ENCODE measurements around the gene OCSTAMP.

Gene OCSTAMP

DNA sequence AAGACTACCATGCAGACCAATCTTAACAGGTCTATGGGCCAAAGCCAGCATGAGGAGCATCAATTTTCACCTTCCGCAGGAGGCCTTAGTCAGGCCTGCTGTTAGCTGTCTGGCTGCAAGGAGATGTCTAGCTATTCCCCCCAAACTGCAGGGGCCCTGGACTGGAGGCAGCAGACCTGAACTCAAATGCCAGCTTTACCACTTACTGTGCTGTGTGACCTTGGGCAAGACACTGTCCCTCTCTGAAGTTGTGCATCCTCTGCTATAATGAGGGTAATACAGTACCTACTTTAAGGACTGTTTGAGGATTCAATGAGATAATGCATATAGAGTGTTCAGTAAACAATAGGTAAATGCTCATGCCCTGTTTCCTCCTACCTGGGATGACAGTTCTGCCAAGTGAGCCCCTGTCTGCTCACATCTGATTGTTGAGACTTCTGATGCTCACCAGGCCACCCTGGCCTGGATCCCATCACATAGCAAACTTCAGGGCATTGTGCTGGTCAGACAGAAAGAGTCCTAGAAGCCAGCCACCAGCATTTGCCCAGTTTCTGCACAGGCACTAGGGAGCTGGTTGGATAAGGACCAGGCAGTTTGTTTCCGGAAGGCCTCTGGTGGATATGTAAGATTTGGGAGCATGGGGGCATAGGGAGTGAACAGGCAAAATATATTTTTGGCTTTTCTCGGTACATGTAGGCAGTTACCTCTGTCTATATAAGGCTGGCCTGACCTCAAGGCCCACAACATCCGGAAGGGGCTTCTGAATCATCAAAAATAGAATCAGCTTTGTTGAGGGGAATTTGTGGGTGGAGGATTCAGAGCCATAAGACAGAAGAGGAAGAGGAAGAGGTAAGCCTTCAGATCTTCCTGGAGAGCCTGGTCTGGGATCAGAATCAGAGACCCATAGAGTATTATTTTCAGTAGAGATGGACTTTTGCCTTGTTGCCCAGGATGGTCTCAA lies 2.3 kb upstream of the OCSTAMP start:
- no peak for DNase-seq

GRCh38 chr20:46551522-46552381 lies 1.3 kb upstream of the OCSTAMP start:
- no peak for DNase-seq

GRCh38 chr20:46549188-46549972 lies 1.1 kb downstream of the OCSTAMP start:
- no peak for DNase-seq

DNA sequence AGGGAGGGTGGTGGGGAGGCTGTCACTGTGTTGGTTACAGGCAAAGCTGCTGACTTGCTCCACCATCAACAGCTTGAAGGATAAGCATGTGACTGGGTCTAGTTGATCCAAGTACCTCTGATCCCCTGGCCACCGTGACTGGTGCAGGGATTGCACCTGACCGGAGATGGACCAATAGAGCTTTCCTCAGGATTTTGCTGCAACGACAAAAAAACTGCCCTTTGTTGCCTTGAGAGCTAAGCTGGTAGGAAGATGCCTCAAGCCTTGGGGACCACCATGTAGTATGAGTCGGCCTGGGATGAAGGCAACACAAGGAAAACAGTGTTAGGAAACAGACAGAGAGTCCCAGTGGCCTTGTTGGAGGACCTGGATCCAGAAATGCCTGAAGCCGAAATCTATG lies 1.8 kb downstream of the OCSTAMP start:
- no peak for DNase-seq

DNA sequence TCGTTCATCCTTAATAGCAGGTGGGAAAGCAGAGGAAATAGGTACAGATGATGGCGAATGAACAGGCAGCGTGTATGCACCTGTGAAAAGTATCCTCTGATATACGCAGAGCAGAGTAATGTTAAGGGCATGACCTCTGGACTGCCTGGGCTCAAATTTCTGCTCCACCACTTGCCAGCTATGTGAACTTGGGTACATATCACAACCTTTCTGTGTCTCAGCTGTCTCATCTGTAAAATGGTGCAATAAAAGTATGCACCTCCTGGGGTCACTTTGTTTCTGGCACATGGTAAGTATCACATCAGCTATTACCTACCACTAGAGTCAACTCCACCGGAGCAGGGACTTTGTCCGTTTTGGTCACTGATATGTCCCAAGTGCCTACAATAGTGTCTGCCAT lies 2.5 kb downstream of the OCSTAMP start:
- no peak for DNase-seq

GRCh38 chr20:46546936-46547335 lies 3.5 kb downstream of the OCSTAMP start:
- DNase-seq: no peak

DNA sequence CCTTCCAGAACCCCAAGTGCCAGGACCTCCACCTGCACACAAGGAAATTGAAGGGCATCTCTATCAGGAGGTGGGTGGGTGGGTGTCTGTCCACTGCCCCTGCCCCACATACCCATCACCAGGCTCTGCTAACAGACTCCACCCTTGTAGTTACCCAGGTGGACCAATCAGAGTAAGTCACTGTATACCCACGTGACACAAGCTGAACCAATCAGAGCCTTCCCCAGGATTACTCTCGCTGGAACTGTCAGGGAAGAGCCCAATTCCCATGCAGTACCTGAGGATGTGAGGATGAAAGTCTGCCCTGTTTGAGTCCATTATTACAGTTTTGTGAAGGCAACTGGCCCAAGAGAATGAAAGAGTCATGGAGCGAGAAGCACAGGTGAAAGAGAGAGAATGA lies 4.2 kb downstream of the OCSTAMP start:
- no peak for DNase-seq

- DNase-seq: no peak
Measured at GRCh38 chr20:46545827-46546138, 4.7 kb downstream of the OCSTAMP start.

DNA sequence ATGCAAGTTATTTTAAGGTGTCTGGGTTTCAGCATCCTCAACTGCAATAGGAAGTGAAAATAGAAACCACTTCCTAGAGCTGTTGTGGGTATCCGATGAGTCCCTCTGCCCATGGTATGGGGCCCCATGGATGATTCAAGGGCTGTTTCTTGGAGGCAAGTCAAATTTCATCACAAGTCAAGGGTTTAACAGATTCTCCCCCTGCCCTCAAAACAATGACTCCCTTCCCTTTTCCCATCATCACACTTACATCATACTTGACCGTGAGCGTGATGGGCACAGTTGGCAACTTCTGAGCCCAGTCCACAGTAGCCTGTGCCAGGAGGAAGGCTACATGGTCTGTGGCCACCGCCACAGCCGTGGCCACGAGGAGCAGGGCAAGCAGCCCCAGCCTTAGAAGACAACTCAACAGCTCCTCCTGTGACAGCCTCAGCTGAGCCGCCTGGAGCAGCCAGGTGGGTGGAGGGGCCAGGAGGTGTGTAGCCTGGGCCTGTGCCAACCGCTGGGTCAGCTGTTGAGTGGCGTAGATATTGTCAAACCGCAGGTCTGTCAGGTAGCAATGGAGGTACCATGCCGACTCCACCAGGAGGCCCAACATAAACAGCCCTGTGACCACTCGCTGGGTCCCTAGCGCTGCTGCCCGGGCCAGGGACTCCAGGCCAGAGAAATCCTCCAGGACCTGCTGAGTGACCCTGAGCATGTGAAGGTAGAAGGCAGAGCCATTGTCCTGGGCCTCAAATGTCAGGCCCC lies 5.2 kb downstream of the OCSTAMP start:
- DNase-seq: no peak

DNA sequence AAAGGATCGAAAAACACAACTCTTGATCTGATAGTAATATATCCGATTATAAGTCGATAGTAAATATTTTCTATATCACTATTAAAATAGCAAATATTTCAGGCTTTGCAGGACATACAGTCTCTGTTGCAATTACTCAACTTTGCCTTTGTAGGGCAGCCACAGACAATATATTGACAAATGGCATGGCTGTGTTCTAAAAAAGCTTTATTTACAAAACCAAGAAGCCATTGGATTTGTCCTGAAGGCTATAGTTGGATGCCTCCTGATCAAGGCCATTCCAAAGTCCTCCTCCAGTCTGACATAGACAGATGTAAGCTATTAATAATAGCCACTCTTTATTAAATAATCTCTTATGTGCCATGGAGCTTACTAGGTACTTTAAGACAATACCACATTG lies 5.9 kb downstream of the OCSTAMP start:
- no peak for DNase-seq

DNA sequence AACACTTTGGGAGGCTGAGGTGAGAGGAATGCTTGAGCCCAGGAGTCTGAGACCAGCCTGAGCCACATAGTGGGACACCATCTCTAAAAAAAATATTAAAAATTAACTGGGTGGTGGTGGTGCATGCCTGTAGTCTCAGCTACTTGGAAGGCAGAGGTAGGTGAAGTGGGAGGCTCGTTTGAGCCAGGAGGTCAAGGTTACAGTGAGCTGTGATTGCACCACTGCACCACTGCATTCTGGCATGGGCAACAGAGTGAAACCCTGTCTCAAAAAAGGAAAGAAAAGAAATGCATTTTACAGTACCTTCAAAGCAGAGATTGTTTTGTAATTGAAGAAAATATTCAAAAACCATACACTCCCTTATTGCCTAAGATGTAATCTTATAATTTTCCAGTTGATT lies 6.5 kb downstream of the OCSTAMP start:
- no peak for DNase-seq

DNA sequence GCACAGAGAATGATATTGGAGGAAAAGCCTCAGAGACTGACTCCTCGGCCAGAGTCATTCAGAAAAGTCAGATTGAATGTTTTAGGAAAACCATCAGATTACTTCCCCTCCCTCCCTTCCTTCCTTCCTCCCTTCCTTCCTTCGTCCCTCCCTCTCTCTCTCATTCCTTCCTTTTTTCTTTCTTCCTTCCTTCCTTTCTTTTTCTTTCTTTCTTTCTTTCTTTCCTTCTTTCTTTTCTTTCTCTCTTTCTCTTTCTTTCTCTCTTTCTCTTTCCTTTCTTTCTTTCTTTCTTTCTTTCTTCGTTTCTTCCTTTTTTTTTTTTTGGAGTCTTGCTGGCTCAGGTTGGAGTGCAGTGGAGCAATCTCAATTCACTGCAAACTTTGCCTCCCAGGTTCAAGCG lies 7.4 kb downstream of the OCSTAMP start:
- no peak for DNase-seq

DNA sequence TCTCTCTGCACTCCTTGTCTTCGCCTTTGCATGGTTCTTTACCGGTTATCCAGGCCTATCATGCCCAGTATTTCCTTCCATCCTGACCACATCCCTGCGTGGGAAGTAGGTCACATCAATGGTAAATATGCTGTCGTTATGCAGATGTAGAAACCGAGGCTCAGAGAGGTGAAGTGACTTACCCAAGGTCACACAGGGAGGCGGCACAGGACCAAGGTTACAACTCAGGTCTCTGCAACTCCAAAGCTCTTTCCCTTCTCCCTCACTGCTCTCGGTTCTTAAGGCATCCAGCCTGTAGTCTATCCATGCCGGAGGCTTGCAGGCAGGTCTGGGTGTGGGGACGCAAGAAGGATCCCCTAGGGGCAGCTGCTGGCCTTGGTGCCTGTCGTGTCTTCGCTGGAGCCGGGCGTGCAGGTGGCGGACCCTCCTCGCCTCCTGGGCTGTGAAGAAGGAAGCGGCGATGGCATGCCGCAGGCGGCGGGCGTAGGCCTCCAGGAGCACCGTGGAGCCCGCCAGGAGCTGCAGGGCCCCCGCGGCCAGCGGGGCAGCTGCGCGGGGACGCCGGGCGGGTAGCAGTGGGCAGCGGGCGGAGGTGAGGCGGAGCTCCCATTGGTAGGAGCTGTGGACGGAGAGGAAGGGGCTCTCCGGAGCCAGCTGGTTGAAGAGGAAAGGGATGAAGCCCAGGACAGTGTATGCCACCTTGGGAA lies 9.1 kb downstream of the OCSTAMP start:
- no peak for DNase-seq

DNA sequence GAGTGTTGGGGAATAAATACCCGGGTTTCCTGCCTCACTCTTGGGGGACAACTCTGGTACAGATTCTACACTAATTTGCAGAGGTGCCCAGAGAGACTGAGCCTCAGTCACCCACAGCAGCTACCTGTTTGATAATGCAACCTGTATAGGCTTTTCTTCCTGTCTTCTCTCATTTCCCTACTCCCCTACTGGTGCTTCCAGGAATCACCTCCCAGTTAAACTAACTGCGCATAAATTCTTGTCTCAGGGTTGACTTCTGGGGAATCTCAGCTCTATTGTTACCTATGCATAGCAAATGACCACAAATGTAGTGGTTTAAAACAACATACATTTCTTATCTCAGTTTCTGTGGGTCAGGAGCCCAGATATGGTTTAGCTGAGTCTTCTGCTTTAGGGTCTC lies 11.3 kb downstream of the OCSTAMP start:
- no peak for DNase-seq

- DNase-seq: no peak
Measured at GRCh38 chr20:46530640-46531039, 19.8 kb downstream of the OCSTAMP start.

DNA sequence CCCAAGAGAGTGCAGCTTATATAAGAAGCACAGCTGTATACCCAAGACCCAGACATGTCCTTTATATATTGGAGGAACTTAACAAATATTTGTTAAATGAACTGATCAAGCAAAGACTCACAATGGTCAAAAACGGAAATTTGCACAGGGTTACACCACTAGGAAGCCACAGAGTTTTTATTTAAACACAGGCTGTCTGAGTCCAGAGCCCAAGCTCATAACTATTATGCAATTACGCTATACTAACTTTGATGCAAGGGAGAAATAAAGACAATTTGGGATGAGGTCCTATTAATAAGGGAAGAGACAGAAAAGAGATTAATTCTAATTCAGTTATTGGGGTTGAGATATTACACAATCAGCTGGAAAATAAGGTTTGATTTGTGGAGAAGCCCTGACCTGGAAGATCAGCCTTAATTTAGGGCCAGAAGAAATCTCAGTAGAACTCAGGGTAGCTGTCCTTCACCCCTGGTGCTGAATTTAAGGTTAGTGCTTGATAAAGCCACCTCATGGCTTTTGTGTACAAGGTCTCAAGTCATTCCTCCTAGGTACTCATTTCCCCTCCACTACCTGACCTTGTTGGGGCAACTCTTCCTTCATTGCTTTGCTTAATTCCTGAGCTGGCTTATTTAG lies 26.6 kb downstream of the OCSTAMP start:
- DNase-seq: no peak

GRCh38 chr20:46523108-46523507 lies 27.3 kb downstream of the OCSTAMP start:
- no peak for DNase-seq

DNA sequence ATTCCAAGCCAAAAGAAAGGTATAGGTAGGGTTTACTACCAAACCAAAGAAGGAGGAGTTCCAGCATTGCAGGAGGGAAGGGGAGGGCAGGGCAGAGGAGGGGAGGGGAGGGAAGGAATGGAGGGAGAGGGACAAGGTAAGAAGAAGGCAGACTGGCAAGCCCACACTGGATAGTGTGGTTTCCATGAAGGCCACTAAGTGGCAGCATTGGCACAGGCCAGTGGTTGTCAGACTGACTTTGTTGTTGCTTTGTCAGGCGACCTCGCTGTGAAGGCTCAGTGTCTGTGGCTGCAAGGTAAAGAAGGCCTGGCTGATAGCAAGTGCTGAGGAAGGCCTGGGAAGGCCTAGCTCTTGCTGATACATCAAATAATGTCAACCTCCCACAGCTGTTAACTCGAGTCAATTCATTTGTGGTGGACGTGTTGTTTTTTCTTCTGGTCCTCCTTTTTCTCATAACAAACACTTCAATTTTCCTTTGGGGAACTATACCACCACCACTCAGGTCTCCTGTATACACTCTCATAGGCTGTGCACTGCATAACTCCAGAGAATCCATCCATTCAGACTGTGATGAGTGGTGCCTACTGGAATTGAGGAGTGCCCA lies 29.4 kb downstream of the OCSTAMP start:
- peak; percentile 13 for DNase-seq

DNA sequence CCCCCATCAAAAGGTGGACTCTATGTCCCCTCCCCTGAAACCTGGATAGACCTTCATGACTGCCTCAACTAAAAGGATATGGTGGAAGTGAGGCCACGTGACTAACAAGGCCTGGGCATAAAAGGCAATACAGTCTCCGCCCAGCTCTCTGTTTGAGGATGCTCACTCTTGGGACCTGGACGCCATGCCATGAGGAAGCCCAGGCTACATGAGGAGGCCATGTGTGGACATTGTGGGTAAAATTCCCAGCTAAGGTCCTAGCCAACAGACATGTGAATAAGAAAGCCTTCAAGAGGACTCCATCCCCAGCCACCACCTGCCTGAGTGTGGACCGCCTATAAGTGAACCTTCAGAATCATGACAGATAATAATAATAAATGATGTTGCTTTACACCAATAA lies 29.9 kb downstream of the OCSTAMP start:
- DNase-seq: no peak

GRCh38 chr20:46519471-46520068 lies 30.9 kb downstream of the OCSTAMP start:
- DNase-seq: no peak

Measured in activated CD4-positive, alpha-beta T cell treated with anti-CD3 and anti-CD28 coated beads, Interleukin-2, amount 50 U/mL, for 1 hour (primary cell).